PC-9 (cell line): Measurements from ENCODE around the gene CLCN3.

ENCODE experiments used
- CTCF ChIP-seq: fragments of 200-600 bp; sonication (generic); conservative IDR thresholded peaks from 2 replicates; pipeline ENCODE4 v1.6.1; 2017; ENCODE audit warnings: mixed run types, antibody characterized with exemption, mild to moderate bottlenecking, moderate library complexity
- EZH2 ChIP-seq: fragments of 200-600 bp; sonication (generic); IDR thresholded peaks from 2 replicates; pipeline ENCODE4 v1.8.0; 2017; ENCODE audit warnings: antibody characterized with exemption, low read depth

DNA sequence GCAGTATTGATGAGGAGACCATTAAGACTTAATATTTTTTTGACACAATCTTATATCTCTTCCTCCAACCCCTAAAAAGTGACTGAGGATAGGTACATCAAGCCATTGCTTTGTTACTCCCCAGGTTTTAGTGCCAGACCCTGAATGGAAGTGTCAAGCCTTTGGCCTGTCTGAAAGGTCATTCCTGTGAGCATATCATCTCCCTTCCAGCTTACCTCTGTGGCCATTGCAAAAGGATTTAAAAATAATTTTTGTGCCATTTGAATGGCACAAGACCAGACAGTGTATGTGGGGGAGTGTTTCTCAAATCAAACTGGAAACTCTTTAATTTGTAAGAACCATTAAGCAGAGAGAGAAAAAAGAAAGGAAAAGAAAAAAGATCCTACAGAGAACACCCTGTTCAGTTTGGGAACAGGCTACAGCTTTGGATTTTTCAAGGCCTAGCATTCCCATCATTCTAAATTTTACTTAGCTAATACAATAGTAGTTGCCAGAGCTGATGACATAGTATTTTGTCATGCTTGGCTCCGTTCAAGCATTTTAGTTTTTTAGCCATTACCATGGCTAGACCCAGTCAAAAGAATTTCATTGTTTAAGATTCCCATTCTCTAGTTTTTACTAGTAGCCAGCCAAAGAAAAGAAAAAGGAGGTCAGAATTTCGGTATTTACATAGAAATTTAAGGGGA, 87.7 kb downstream of the CLCN3 start:
- TF ChIP-seq CTCF = no peak
- no peak for TF ChIP-seq EZH2
